GM19025 (cell line): ENCODE results near the gene ATAD5.
"Not testable (repeated sequence)": the region's sequence is repeated elsewhere in the genome, so short reads cannot be mapped to it uniquely, and the experiment has no call there.

ENCODE experiments used
- ATAC-seq: cut with Tn5 transposase; IDR thresholded peaks from one replicate; pipeline ENCODE4 v1.9.1; 2021; ENCODE audit warnings: mild to moderate bottlenecking, low read depth, moderate library complexity; ENCODE audit not compliant: unreplicated experiment

ATAD5 gene

GRCh38 chr17:30910151-30910550, 78.4 kb downstream of the ATAD5 start:
- ATAC-seq = not testable (repeated sequence)

- no peak for ATAC-seq
Observed at GRCh38 chr17:30913955-30914354, 82.2 kb downstream of the ATAD5 start.

- no peak for ATAC-seq
Observed at GRCh38 chr17:30915833-30916611, 84.3 kb downstream of the ATAD5 start.

- no peak for ATAC-seq
Observed at GRCh38 chr17:30917050-30917449, 85.3 kb downstream of the ATAD5 start.

- no peak for ATAC-seq
Observed at GRCh38 chr17:30920282-30920681, 88.5 kb downstream of the ATAD5 start.

GRCh38 chr17:30920683-30921543, 89.1 kb downstream of the ATAD5 start:
- no peak for ATAC-seq

GRCh38 chr17:30921544-30922196, 89.9 kb downstream of the ATAD5 start, which contains the start of gene ADAP2:
Gene ADAP2, plus strand, starts transcription at chr17:30921945. Its CDS starts 70 bp downstream, at chr17:30922015.
- ATAC-seq = no peak

GRCh38 chr17:30922235-30923030, 90.7 kb downstream of the ATAD5 start:
- ATAC-seq = no peak

- ATAC-seq = no peak
Observed at GRCh38 chr17:30924341-30924740, 92.6 kb downstream of the ATAD5 start.

GRCh38 chr17:30926516-30926915, 94.8 kb downstream of the ATAD5 start:
- ATAC-seq = no peak

- ATAC-seq = no peak
Observed at GRCh38 chr17:30927756-30928155, 96.0 kb downstream of the ATAD5 start.

GRCh38 chr17:30928584-30928983, 96.8 kb downstream of the ATAD5 start:
- no peak for ATAC-seq

GRCh38 chr17:30929081-30929633, 97.4 kb downstream of the ATAD5 start:
- no peak for ATAC-seq

GRCh38 chr17:30929861-30930260, 98.1 kb downstream of the ATAD5 start:
- ATAC-seq = not testable (repeated sequence)

GRCh38 chr17:30930495-30930894, 98.7 kb downstream of the ATAD5 start:
- ATAC-seq = no peak

- ATAC-seq = not testable (repeated sequence)
Observed at GRCh38 chr17:30931582-30931981, 99.8 kb downstream of the ATAD5 start.

- ATAC-seq = no peak
Observed at GRCh38 chr17:30933966-30934365, 102.2 kb downstream of the ATAD5 start.

GRCh38 chr17:30939051-30939689, 107.4 kb downstream of the ATAD5 start:
- no peak for ATAC-seq

- ATAC-seq = no peak
Observed at GRCh38 chr17:30942308-30943079, 110.7 kb downstream of the ATAD5 start.
